GM10266 (cell line): ENCODE results near the gene FBXO42.

Experiments used
- DNase-seq: peaks from one replicate; pipeline ENCODE4 v3.0.0; 2012; ENCODE audit errors: extremely low spot score
- TF ChIP-seq, protein P1 (sequence below): IDR thresholded peaks from 2 replicates; pipeline ENCODE4 v1.5.1; 2012; ENCODE audit warnings: mild to moderate bottlenecking, low read depth; ENCODE audit not compliant: control insufficient read depth, insufficient read depth; ENCODE audit errors: missing control alignments

Gene FBXO42

GRCh38 chr1:16380868-16381267 is 28.6 kb upstream of the FBXO42 start:
- TF ChIP-seq, protein P1, sequence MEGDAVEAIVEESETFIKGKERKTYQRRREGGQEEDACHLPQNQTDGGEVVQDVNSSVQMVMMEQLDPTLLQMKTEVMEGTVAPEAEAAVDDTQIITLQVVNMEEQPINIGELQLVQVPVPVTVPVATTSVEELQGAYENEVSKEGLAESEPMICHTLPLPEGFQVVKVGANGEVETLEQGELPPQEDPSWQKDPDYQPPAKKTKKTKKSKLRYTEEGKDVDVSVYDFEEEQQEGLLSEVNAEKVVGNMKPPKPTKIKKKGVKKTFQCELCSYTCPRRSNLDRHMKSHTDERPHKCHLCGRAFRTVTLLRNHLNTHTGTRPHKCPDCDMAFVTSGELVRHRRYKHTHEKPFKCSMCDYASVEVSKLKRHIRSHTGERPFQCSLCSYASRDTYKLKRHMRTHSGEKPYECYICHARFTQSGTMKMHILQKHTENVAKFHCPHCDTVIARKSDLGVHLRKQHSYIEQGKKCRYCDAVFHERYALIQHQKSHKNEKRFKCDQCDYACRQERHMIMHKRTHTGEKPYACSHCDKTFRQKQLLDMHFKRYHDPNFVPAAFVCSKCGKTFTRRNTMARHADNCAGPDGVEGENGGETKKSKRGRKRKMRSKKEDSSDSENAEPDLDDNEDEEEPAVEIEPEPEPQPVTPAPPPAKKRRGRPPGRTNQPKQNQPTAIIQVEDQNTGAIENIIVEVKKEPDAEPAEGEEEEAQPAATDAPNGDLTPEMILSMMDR: no peak
- no peak for DNase-seq

DNA sequence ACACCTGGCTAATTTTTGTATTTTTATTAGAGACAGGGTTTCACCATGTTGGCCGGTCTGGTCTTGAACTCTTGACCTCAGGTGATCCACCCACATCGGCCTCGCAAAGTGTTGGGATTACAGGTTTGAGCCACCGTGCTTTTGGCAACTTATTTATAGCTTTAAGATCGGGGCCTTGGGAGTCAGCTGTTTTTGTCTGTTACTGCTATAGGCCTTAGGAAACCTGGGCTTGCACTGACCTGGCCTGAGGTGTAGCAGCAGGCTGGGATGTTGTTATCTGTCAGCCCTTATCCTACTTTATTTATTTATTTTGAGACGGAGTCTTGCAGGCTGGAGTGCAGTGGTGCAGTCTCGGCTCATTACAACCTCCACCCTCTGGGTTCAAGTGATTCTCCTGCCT is 26.2 kb upstream of the FBXO42 start:
- TF ChIP-seq, protein P1: no peak
- no peak for DNase-seq

GRCh38 chr1:16376971-16377370 is 24.7 kb upstream of the FBXO42 start:
- TF ChIP-seq, protein P1: no peak
- DNase-seq: no peak

GRCh38 chr1:16375521-16376340 is 23.5 kb upstream of the FBXO42 start:
- TF ChIP-seq, protein P1: no peak
- no peak for DNase-seq

DNA sequence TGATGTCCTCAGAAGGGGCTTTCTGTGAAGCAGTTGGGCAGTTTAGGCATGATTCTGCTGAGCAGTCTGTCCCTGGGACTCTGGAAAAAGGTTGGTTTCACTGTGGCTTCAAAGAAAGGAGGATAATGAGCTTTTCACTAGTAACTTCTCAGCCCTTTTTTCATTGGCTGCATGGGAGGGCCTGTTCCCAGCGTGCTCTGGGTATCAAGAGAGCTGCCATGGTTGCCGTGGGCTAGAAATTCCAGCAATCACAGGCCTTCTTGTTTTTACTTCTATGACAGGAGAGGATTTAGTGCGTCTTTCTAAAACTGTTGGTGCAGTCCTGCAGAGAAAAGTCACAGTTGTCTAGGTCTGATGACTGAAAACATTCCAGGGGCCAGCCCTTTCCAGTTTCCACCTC is 22.0 kb upstream of the FBXO42 start:
- TF ChIP-seq, protein P1: no peak
- DNase-seq: no peak

GRCh38 chr1:16372535-16373285 is 20.4 kb upstream of the FBXO42 start:
- TF ChIP-seq, protein P1: no peak
- DNase-seq: no peak

DNA sequence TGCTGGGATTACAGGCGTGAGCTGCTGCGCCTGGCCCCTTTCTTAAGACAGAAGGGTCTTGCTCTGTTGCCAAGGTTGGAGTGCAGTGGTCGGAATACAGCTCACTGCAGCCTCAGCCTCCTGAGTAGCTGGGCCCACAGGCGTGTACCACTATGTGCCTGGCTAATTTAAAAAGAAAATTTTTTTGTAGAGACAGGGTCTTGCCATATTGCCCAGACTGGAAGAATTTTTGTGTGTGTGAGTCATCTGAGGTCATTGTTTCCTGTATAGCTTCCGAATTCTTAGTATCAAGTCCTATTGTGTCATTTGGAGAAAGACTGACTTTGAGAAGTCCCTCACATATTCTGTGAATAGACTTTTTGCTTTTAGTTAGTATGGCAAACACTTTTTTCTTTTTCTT is 19.4 kb upstream of the FBXO42 start:
- no peak for DNase-seq

More for the DNA sequence above, 19.4 kb upstream of the FBXO42 start:
- TF ChIP-seq, protein P1: no peak
